ENCODE measurements around the gene TMEM17.

DNA sequence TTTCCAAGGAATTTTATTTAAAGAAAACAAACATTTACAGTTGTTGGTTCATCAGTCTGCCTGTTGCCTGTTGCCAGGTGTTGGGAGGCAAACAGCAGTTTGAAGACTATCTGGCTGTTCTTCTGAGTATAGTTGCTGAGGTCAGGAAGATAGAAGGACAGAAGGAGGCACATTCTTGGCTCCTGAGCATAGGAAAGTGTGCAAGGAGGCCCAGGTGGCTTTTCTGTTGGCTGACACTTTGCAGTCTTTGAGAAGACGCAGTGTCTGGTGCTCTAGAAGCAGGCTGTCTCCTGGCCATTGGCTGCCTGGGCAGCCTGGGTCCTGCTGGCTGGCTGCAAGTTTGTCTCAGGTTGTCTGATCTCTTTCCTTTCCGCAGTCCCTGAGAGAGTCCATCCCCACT lies 36.4 kb downstream of the TMEM17 start:
- TF ChIP-seq, protein P1, sequence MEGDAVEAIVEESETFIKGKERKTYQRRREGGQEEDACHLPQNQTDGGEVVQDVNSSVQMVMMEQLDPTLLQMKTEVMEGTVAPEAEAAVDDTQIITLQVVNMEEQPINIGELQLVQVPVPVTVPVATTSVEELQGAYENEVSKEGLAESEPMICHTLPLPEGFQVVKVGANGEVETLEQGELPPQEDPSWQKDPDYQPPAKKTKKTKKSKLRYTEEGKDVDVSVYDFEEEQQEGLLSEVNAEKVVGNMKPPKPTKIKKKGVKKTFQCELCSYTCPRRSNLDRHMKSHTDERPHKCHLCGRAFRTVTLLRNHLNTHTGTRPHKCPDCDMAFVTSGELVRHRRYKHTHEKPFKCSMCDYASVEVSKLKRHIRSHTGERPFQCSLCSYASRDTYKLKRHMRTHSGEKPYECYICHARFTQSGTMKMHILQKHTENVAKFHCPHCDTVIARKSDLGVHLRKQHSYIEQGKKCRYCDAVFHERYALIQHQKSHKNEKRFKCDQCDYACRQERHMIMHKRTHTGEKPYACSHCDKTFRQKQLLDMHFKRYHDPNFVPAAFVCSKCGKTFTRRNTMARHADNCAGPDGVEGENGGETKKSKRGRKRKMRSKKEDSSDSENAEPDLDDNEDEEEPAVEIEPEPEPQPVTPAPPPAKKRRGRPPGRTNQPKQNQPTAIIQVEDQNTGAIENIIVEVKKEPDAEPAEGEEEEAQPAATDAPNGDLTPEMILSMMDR (IDR thresholded peaks at IDR 0.05; ENCODE audit: extremely low read depth in 1 of 2, insufficient read depth in 1 of 2, low read depth in 1 of 2, low read length in 2 of 2): no peak
- no peak for TF ChIP-seq POLR2A (IDR thresholded peaks at IDR 0.05; ENCODE audit: low read depth, low read length)
- TF ChIP-seq POLR2AphosphoS5 (IDR thresholded peaks at IDR 0.05; ENCODE audit: insufficient read depth, low read depth, low read length): no peak
- no peak for TF ChIP-seq FOS (IDR thresholded peaks at IDR 0.05; ENCODE audit: borderline replicate concordance, insufficient read depth, low read length)
- TF ChIP-seq JUN (IDR thresholded peaks at IDR 0.05; ENCODE audit: borderline replicate concordance, insufficient read depth, insufficient read length, low read depth): no peak
- TF ChIP-seq EZH2 (IDR thresholded peaks at IDR 0.05; ENCODE audit: borderline replicate concordance, low read depth, low read length, severe bottlenecking): no peak
- TF ChIP-seq, protein P2, sequence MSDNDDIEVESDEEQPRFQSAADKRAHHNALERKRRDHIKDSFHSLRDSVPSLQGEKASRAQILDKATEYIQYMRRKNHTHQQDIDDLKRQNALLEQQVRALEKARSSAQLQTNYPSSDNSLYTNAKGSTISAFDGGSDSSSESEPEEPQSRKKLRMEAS (IDR thresholded peaks at IDR 0.05; ENCODE audit: insufficient read depth, insufficient read length): no peak
